ENCODE measurements around the gene KCNK10.
"Not testable (repeated sequence)": the region's sequence is repeated elsewhere in the genome, so short reads cannot be mapped to it uniquely, and the experiment has no call there.

KCNK10 gene

DNA sequence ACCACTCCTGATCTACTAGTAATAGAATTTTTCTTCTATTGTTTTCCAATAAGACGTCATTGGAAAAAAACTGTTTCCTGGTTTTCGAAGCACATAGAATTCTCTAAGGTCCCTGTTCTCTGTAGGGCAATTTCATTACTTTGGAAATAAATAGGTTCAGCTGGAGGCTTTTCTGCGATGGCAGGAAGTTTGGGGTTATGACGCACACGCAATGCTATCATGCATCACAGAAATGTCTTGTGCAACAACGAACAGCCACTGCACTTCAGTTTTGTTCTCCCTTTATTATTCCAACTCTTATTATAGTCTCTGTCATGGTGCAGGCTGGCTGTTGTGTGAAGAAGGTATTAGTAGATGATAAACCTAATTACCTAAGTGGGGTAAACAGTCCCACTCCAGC, 59.0 kb downstream of the KCNK10 start:
- TF ChIP-seq, protein P1, sequence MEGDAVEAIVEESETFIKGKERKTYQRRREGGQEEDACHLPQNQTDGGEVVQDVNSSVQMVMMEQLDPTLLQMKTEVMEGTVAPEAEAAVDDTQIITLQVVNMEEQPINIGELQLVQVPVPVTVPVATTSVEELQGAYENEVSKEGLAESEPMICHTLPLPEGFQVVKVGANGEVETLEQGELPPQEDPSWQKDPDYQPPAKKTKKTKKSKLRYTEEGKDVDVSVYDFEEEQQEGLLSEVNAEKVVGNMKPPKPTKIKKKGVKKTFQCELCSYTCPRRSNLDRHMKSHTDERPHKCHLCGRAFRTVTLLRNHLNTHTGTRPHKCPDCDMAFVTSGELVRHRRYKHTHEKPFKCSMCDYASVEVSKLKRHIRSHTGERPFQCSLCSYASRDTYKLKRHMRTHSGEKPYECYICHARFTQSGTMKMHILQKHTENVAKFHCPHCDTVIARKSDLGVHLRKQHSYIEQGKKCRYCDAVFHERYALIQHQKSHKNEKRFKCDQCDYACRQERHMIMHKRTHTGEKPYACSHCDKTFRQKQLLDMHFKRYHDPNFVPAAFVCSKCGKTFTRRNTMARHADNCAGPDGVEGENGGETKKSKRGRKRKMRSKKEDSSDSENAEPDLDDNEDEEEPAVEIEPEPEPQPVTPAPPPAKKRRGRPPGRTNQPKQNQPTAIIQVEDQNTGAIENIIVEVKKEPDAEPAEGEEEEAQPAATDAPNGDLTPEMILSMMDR (IDR thresholded peaks at IDR 0.05): no peak
- no peak for DNase-seq
- no peaks in the 10 kb centered on the region for H3K4me1 Mint-ChIP-seq
- peaks cover 49% of the 10 kb centered on the region for H3K27me3 Mint-ChIP-seq (ENCODE audit: low read depth, poor library complexity)
- no peaks in the 10 kb centered on the region for H3K36me3 Mint-ChIP-seq (ENCODE audit: low read depth)
- peaks cover 14% of the 10 kb centered on the region for H3K9me3 Mint-ChIP-seq
- H3K4me3 Mint-ChIP-seq: no peak overlapping the region
- H3K27ac Mint-ChIP-seq: no peak overlapping the region

DNA sequence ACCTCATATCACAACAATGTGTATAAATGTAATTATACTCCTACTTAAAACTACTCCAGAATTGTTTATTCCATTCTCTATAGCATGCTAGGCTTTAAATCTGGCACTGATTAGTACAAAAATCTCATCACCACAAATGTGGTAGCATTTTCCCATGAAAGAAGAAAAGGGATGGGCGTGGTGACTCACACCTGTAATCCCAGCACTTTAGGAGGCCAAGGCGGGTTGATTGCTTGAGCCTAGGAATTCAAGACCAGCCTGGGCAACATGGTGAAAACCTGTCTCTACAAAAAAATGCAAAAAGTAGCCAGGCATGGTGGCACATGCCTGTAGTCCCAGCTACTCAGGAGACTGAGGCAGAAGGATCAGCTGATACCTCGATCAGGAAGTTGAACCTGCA, 61.8 kb downstream of the KCNK10 start:
- H3K27me3 Mint-ChIP-seq (ENCODE audit: low read depth, poor library complexity): peaks cover 52% of the 10 kb centered on the region
- peaks cover 14% of the 10 kb centered on the region for H3K9me3 Mint-ChIP-seq
- H3K4me3 Mint-ChIP-seq; DNase-seq; H3K27ac Mint-ChIP-seq; H3K4me1 Mint-ChIP-seq; H3K36me3 Mint-ChIP-seq (ENCODE audit: low read depth): not testable (repeated sequence)

DNA sequence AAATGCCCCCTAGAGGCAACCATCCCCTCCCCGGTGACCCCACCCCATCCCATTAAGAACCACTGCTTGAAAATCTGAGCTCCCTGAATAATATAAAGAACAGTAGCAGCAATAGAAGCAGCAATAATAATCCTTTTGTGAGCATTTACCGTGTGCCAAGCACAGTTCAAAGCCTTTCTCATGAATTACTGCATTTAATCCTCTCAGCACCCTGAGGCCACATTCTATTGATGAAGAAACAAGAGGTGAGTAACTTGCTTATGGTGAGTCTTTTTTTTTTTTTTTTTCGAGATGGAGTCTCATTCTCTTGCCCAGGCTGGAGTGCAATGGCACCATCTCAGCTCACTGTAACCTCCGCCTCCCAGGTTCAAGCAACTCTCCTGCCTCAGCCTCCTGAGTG, 65.0 kb downstream of the KCNK10 start:
- H3K36me3 Mint-ChIP-seq (ENCODE audit: low read depth): no peaks in the 10 kb centered on the region
- H3K9me3 Mint-ChIP-seq: peaks cover 4% of the 10 kb centered on the region
- no peak overlapping the region for H3K27ac Mint-ChIP-seq
- DNase-seq: no peak
- TF ChIP-seq, protein P1 (IDR thresholded peaks at IDR 0.05): no peak
- peaks cover 51% of the 10 kb centered on the region for H3K27me3 Mint-ChIP-seq (ENCODE audit: low read depth, poor library complexity)
- no peak overlapping the region for H3K4me3 Mint-ChIP-seq
- H3K4me1 Mint-ChIP-seq: no peaks in the 10 kb centered on the region

DNA sequence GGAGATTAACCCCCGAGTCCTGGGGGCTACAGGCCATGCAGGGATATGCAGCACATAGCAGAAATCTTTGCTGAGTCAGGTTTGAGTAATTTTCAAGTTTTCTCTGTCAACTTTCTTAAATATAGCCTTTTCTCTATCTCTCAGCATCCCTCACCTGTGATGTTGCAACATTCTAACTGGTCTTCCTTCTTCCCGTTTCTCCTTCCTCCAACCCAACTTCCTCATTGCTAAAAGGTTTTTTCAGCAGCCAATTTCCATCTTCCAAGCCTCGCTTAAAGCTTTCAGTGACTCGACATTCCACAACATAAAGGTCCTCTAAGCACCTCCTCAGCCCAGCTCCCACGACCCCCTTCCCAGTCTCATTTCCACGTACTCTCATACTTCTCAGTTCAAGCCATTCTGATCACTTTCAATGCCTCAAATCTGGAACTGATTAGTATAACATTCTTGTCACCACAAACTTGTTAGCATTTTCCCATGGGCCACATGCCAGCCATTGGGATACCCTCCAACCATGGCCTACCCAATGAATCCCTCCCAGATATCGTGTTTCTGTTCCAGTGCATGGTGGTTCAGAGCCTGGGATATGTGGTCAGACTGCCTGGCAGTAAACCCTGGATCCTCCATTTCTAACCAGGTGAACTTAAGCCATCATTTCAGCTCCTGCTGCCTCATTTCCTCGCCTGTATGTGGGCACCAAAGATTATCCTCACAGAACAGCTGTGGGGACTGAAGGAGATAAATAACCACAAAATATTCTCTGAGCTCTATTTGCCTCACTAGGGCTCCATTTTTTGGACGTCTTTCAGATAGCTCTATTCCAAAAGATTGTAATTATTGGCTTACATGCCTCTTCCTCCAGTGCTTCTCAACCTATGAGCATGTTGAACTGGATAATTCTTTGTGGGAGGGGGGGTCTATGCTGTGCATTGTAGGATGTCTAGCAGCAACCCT, 65.8 kb downstream of the KCNK10 start:
- Mint-ChIP-seq H3K4me3 (no peak overlapping the region), H3K36me3 (ENCODE audit: low read depth) (no peaks in the 10 kb centered on the region), H3K27me3 (ENCODE audit: low read depth, poor library complexity) (peaks cover 51% of the 10 kb centered on the region), H3K27ac (no peak overlapping the region), H3K4me1 (no peaks in the 10 kb centered on the region), H3K9me3 (no peaks in the 10 kb centered on the region)
- TF ChIP-seq, protein P1 (IDR thresholded peaks at IDR 0.05): no peak
- DNase-seq: no peak

- Mint-ChIP-seq H3K27me3 (ENCODE audit: low read depth, poor library complexity) (peaks cover 56% of the 10 kb centered on the region), H3K4me1 (no peaks in the 10 kb centered on the region), H3K9me3 (no peaks in the 10 kb centered on the region), H3K27ac (no peak overlapping the region), H3K4me3 (no peak overlapping the region), H3K36me3 (ENCODE audit: low read depth) (no peaks in the 10 kb centered on the region)
- DNase-seq: no peak
- TF ChIP-seq, protein P1 (IDR thresholded peaks at IDR 0.05): no peak
These were observed 67.3 kb downstream of the KCNK10 start for GRCh38 chr14:88255798-88256197.

GRCh38 chr14:88255196-88255595, 67.9 kb downstream of the KCNK10 start:
- H3K4me3 Mint-ChIP-seq: no peak overlapping the region
- no peaks in the 10 kb centered on the region for H3K4me1 Mint-ChIP-seq
- H3K27me3 Mint-ChIP-seq (ENCODE audit: low read depth, poor library complexity): peaks cover 56% of the 10 kb centered on the region
- H3K9me3 Mint-ChIP-seq: no peaks in the 10 kb centered on the region
- no peaks in the 10 kb centered on the region for H3K36me3 Mint-ChIP-seq (ENCODE audit: low read depth)
- TF ChIP-seq, protein P1 (IDR thresholded peaks at IDR 0.05): no peak
- DNase-seq: no peak
- H3K27ac Mint-ChIP-seq: no peak overlapping the region

All from nephron progenitor cell (in vitro differentiated cells).